Neural progenitor cell (in vitro differentiated cells): ENCODE data around the gene PRPF8. TPM values are rescaled to one million over a fixed set of nuclear protein-coding genes. Genes with fewer than 3 reads are reported as not detected.

Experiments used
- DNase-seq: peaks from one replicate; pipeline ENCODE4 v3.0.0-alpha.2; 2016; ENCODE audit warnings: low spot score
- H2AFZ ChIP-seq: fragments of 200-600 bp; sonication (generic); replicated peaks from 2 replicates; pipeline ENCODE4 v1.6.1; 2016; ENCODE audit warnings: antibody characterized with exemption
- H3F3A ChIP-seq: fragments of 200-600 bp; sonication (generic); 2 replicates; pipeline ENCODE4 v1.6.1; 2016; ENCODE audit warnings: antibody characterized with exemption, low read depth
- H3K27ac ChIP-seq: fragments of 200-600 bp; sonication (generic); 2 replicates; pipeline ENCODE4 v1.5.1; 2016; ENCODE audit warnings: mild to moderate bottlenecking
- H3K27me3 ChIP-seq: fragments of 200-600 bp; sonication (generic); 2 replicates; pipeline ENCODE4 v1.6.1; 2016; ENCODE audit warnings: mild to moderate bottlenecking, moderate library complexity
- H3K36me3 ChIP-seq: fragments of 200-600 bp; sonication (generic); 2 replicates; pipeline ENCODE4 v1.5.1; 2016
- H3K4me1 ChIP-seq: fragments of 200-600 bp; sonication (generic); 2 replicates; pipeline ENCODE4 v1.6.1; 2016; ENCODE audit warnings: mixed run types
- H3K4me2 ChIP-seq: fragments of 200-600 bp; sonication (generic); 2 replicates; pipeline ENCODE4 v1.6.1; 2016
- H3K4me3 ChIP-seq: fragments of 200-600 bp; sonication (generic); 2 replicates; pipeline ENCODE4 v1.5.1; 2016
- H3K79me2 ChIP-seq: fragments of 200-600 bp; sonication (generic); 2 replicates; pipeline ENCODE4 v1.6.1; 2016; ENCODE audit warnings: low read depth
- H3K9ac ChIP-seq: fragments of 200-600 bp; sonication (generic); 2 replicates; pipeline ENCODE4 v1.6.1; 2016
- H3K9me3 ChIP-seq: fragments of 200-600 bp; sonication (generic); 2 replicates; pipeline ENCODE4 v1.5.1; 2016; ENCODE audit warnings: low read depth
- H4K20me1 ChIP-seq: fragments of 200-600 bp; sonication (generic); 2 replicates; pipeline ENCODE4 v1.6.1; 2016; ENCODE audit warnings: low read depth
- H3K27ac Mint-ChIP-seq: 3 replicates; pipeline ENCODE4 v1.8.0; 2021; ENCODE audit warnings: mixed read lengths
- H3K27me3 Mint-ChIP-seq: 2 replicates; pipeline ENCODE4 v1.8.0; 2022; ENCODE audit warnings: low read depth, mild to moderate bottlenecking, inconsistent platforms, moderate library complexity, mixed read lengths; ENCODE audit not compliant: insufficient read depth
- H3K36me3 Mint-ChIP-seq: 3 replicates; pipeline ENCODE4 v1.8.0; 2021; ENCODE audit warnings: mixed read lengths
- H3K4me1 Mint-ChIP-seq: 3 replicates; pipeline ENCODE4 v1.8.0; 2021; ENCODE audit warnings: mixed read lengths
- H3K4me3 Mint-ChIP-seq: 3 replicates; pipeline ENCODE4 v1.8.0; 2021; ENCODE audit warnings: mild to moderate bottlenecking, moderate library complexity, mixed read lengths
- H3K9me3 Mint-ChIP-seq: 3 replicates; pipeline ENCODE4 v1.8.0; 2020; ENCODE audit warnings: mixed read lengths
- EZH2 ChIP-seq: fragments of 200-600 bp; sonication (generic); IDR thresholded peaks from 2 replicates; pipeline ENCODE4 v1.6.1; 2017; ENCODE audit warnings: antibody characterized with exemption, mild to moderate bottlenecking, moderate library complexity
- EZH2phosphoT487 ChIP-seq: fragments of 200-600 bp; sonication (generic); IDR thresholded peaks from 2 replicates; pipeline ENCODE4 v1.6.1; 2017; ENCODE audit warnings: antibody characterized with exemption
- total RNA-seq: library from RNA; depleted of rRNA; stranded (reverse); fragments of >200 nt; gene quantifications from 2 replicates; pipeline ENCODE4 v1.2.3, GENCODE V29; 2015; ENCODE audit warnings: low replicate concordance
- TF ChIP-seq, protein P1 (sequence below): fragments of 200-600 bp; sonication (generic); IDR thresholded peaks from 2 replicates; pipeline ENCODE4 v1.5.1; 2017; ENCODE audit warnings: antibody characterized with exemption, mild to moderate bottlenecking

The PRPF8 gene
- total RNA-seq, 1 donor from 2014 or later = 119 TPM

DNA sequence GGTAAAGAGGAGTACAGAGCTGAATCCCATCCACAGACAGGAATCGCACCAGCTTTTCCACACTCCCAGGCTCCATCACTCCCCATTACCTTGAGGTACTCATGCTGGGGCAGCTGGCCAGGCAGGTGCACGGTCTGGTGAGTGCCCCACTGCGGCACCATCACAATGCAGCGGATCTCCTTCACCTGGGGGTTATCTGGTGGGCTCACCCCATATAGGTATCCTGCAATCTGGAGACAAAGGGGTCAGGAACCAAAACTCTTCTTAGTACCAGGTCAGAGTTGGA lies 33.2 kb downstream of the PRPF8 start:
- TF ChIP-seq, protein P1, sequence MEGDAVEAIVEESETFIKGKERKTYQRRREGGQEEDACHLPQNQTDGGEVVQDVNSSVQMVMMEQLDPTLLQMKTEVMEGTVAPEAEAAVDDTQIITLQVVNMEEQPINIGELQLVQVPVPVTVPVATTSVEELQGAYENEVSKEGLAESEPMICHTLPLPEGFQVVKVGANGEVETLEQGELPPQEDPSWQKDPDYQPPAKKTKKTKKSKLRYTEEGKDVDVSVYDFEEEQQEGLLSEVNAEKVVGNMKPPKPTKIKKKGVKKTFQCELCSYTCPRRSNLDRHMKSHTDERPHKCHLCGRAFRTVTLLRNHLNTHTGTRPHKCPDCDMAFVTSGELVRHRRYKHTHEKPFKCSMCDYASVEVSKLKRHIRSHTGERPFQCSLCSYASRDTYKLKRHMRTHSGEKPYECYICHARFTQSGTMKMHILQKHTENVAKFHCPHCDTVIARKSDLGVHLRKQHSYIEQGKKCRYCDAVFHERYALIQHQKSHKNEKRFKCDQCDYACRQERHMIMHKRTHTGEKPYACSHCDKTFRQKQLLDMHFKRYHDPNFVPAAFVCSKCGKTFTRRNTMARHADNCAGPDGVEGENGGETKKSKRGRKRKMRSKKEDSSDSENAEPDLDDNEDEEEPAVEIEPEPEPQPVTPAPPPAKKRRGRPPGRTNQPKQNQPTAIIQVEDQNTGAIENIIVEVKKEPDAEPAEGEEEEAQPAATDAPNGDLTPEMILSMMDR = no peak
- TF ChIP-seq EZH2phosphoT487 = no peak
- no peak for TF ChIP-seq EZH2
- H3K4me2 ChIP-seq = no peak overlapping the region
- no peaks in the 10 kb centered on the region for H3K9me3 ChIP-seq
- H2AFZ ChIP-seq = no peak overlapping the region
- Mint-ChIP-seq H3K4me1 (peaks cover 10% of the 10 kb centered on the region), H3K4me3 (no peak overlapping the region), H3K36me3 (peaks cover 31% of the 10 kb centered on the region), H3K27me3 (peaks cover 6% of the 10 kb centered on the region), H3K27ac (no peak overlapping the region), H3K9me3 (no peaks in the 10 kb centered on the region)
- DNase-seq = no peak
- peaks cover 20% of the 10 kb centered on the region for H3K27me3 ChIP-seq
- peaks cover 60% of the 10 kb centered on the region for H3F3A ChIP-seq
- peaks cover 49% of the 10 kb centered on the region for H4K20me1 ChIP-seq
- H3K27ac ChIP-seq = no peak overlapping the region
- H3K36me3 ChIP-seq = peaks cover 15% of the 10 kb centered on the region
- no peak overlapping the region for H3K4me3 ChIP-seq
- H3K4me1 ChIP-seq = peaks cover 6% of the 10 kb centered on the region
- H3K79me2 ChIP-seq = no peaks in the 10 kb centered on the region
- no peak overlapping the region for H3K9ac ChIP-seq

DNA sequence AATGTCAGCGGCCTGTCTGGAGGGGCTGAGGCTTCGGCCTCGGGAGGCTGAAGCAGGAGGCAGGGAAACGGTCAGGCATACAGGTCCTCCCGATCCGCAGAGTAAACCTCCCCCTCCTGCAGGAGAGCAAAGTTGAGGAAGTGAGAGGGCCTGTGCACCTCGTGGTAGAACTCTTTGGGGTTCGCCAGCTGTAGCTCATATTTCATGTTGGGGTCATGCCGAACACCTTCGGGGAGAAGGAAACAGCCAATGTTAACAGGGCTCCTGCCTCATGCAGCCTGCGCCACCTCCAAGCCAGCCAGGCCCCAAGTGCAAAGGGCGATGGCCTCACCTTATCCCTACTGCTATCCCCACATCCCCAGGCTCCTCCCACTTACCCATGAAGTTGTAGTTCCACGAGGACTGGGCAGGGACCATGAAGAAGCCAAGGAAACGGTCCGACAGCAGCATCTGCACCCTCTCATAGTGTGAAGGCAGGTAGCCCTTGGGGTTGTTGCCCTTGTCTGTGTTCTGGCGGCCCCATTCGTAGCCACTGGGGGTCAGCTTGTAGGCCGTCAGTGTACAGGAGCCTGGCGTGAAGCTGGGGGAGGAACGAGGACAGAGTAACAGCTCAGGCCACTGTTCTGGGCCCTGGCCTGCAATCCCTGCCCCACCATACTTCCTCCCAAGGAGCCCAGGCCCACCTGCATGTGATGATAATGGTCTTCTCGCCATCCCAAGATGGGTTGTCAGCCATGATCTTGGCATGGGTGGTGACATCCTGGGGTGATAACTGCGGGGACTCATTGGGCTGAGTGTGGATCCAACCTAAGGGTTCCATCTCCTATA lies 33.7 kb downstream of the PRPF8 start:
- Histone ChIP-seq H3K79me2 (no peaks in the 10 kb centered on the region), H3F3A (peaks cover 60% of the 10 kb centered on the region), H4K20me1 (peaks cover 46% of the 10 kb centered on the region), H3K4me3 (no peak overlapping the region), H3K9me3 (no peaks in the 10 kb centered on the region), H2AFZ (no peak overlapping the region), H3K36me3 (peaks cover 10% of the 10 kb centered on the region), H3K4me1 (peaks cover 6% of the 10 kb centered on the region), H3K27me3 (peaks cover 22% of the 10 kb centered on the region), H3K27ac (no peak overlapping the region), H3K4me2 (no peak overlapping the region), H3K9ac (no peak overlapping the region)
- peak overlapping the region; percentile 15 for H3K4me3 Mint-ChIP-seq
- peaks cover 27% of the 10 kb centered on the region for H3K36me3 Mint-ChIP-seq
- no peak overlapping the region for H3K27ac Mint-ChIP-seq
- H3K4me1 Mint-ChIP-seq = peaks cover 13% of the 10 kb centered on the region
- no peak for TF ChIP-seq EZH2
- H3K9me3 Mint-ChIP-seq = no peaks in the 10 kb centered on the region
- DNase-seq = no peak
- peaks cover 6% of the 10 kb centered on the region for H3K27me3 Mint-ChIP-seq

DNA sequence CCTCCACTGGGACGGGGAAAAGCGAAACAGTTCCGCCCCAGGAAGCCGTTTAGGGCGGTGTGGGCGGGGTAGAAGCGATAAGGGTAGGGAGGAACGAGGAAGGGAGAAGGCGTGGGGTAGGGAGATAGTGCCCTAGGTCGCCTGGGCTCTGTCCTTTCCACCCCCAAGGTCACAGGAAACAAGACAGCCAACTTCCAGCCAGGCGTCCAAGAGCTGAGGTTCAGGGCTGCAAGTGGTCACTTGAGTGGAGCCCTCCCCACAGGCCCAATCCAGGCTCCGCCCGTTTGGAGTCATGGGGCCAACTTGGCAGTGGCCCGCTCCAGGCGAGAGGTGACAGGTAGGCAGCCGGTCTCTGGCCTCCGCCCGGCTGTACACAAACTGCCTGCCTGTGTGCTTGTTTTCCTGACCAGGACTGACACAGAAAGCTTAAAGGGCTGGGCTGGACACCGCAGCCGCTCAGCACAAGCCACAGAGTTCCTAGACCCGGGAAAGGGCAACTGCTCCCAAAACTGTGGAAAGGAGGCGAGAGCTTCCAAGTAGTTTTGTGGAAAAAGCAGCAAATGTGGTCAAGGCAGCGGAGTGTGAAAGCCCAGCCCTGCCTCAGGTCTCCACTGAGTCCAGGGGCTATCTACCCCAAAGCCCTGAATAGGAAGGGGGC lies 34.7 kb downstream of the PRPF8 start, which contains the start of gene RILP:
Gene RILP (minus strand): TSS at position 23 of the 658 bp plus-strand sequence. CDS start 62 bp downstream, outside the sequence.
- peaks cover 46% of the 10 kb centered on the region for H4K20me1 ChIP-seq
- Mint-ChIP-seq H3K27me3 (peaks cover 6% of the 10 kb centered on the region), H3K4me1 (peaks cover 22% of the 10 kb centered on the region), H3K4me3 (peak within 1 kb of the TSS; percentile 79), H3K27ac (no peak within 1 kb of the TSS), H3K36me3 (peaks cover 23% of the 10 kb centered on the region), H3K9me3 (no peaks in the 10 kb centered on the region)
- H3K27ac ChIP-seq = peak within 1 kb of the TSS; percentile 67
- H3K4me1 ChIP-seq = peaks cover 11% of the 10 kb centered on the region
- H3K36me3 ChIP-seq = peaks cover 7% of the 10 kb centered on the region
- TF ChIP-seq EZH2 (no peak), EZH2phosphoT487 (no peak)
- DNase-seq = no peak
- peak within 1 kb of the TSS; percentile 94 for H3K4me2 ChIP-seq
- peaks cover 60% of the 10 kb centered on the region for H3F3A ChIP-seq
- H3K9ac ChIP-seq = no peak within 1 kb of the TSS
- H3K4me3 ChIP-seq = peak within 1 kb of the TSS; percentile 69
- H3K9me3 ChIP-seq = no peaks in the 10 kb centered on the region
- H3K27me3 ChIP-seq = peaks cover 31% of the 10 kb centered on the region
- peak within 1 kb of the TSS; percentile 40 for H2AFZ ChIP-seq
- H3K79me2 ChIP-seq = no peaks in the 10 kb centered on the region

DNA sequence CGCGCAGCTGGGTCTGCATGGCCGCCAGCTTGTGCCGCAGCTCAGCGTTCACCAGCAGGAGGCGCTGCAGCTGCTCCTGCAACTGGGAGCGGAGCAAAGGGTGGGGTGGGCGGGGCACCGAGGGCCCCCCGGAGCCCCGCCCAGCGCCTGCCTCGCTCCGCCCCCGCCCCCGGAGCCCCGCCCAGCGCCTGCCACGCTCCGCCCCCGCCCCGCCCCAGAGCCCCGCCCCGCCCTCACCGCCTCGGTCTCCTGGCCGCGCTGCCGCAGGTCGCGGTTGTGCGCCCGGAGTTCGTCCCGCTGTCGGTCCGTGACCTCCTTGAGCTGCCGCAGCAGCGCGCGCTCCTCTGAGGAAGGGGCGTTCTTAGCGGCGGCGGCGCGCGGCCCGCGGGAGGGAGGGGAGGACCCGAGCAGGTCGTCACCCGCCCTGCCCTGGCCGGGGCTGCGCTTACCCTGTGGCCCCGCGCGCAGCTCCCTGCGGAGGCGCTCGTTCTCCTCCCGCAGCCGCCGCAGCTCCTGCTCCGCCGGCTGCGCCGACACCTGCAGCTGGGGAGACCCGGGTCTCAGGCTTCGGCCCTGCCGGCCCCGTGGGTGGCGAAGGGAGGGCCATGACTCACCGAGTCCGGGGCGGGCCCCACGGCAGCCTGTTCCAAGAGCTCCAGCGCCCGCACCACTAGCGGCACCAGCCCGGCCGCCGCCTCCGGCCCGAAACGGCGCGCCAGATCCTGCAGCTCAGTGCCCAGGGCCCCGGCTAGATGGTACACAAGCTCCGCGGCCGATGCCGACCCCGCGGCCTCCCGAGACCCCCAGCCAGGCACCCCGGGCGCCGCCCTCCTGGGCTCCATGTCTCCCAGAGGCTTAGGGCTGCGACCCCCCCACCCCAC lies 35.5 kb downstream of the PRPF8 start:
- peaks cover 8% of the 10 kb centered on the region for H3K27me3 Mint-ChIP-seq
- Histone ChIP-seq H3K4me3 (peak overlapping the region; percentile 69), H3K27me3 (peaks cover 38% of the 10 kb centered on the region), H3K27ac (peak overlapping the region; percentile 67), H3K79me2 (no peaks in the 10 kb centered on the region), H3K4me2 (peak overlapping the region; percentile 94), H3K36me3 (peaks cover 7% of the 10 kb centered on the region), H3F3A (peaks cover 64% of the 10 kb centered on the region), H3K9me3 (no peaks in the 10 kb centered on the region), H2AFZ (no peak overlapping the region), H4K20me1 (peaks cover 46% of the 10 kb centered on the region), H3K9ac (no peak overlapping the region), H3K4me1 (peaks cover 11% of the 10 kb centered on the region)
- no peaks in the 10 kb centered on the region for H3K9me3 Mint-ChIP-seq
- TF ChIP-seq EZH2phosphoT487 (no peak), EZH2 (no peak)
- TF ChIP-seq, protein P1 = peak; percentile 70
- peak overlapping the region; percentile 60 for H3K4me3 Mint-ChIP-seq
- DNase-seq = peak; percentile 99
- H3K4me1 Mint-ChIP-seq = peaks cover 26% of the 10 kb centered on the region
- H3K27ac Mint-ChIP-seq = no peak overlapping the region
- H3K36me3 Mint-ChIP-seq = peaks cover 19% of the 10 kb centered on the region
